Right cardiac atrium (tissue), 5 donors: ENCODE results near the gene GNAS-AS1. TPM values are rescaled to one million over a fixed set of nuclear protein-coding genes. Genes with fewer than 3 reads are reported as not detected.

Experiments used
- ATAC-seq, 2 donors: fragments of 200-7000 bp; cut with Tn5 transposase; one replicate each; pipeline versions ENCODE4 v1.8.0 to v1.9.1; 2020; ENCODE audit warnings: moderate library complexity in 2 of 2, mild to moderate bottlenecking in 1 of 2
- DNase-seq, 3 donors: peaks; one replicate each; pipeline ENCODE4 v3.0.0-alpha.2; 2020
- H3K27ac ChIP-seq: one replicate; pipeline ENCODE4 v1.5.1; 2013; ENCODE audit warnings: mild to moderate bottlenecking, low read length, control low read depth, moderate library complexity
- H3K27me3 ChIP-seq: one replicate; pipeline ENCODE4 v1.6.1; 2013; ENCODE audit not compliant: control insufficient read depth, insufficient read depth
- H3K4me1 ChIP-seq: one replicate; pipeline ENCODE4 v1.6.1; 2013; ENCODE audit warnings: low read length; ENCODE audit not compliant: control insufficient read depth, insufficient read depth
- H3K4me3 ChIP-seq: one replicate; pipeline ENCODE4 v1.5.1; 2013; ENCODE audit warnings: low read length, control low read depth
- H3K9me3 ChIP-seq: one replicate; pipeline ENCODE4 v1.6.1; 2013; ENCODE audit warnings: low read length; ENCODE audit not compliant: control insufficient read depth
- WGBS: extraction: QIAGEN DNeasy Blood & Tissue Kit; methylation state at CpG from one replicate; pipeline ENCODE4 v1.1.7; 2013; 5-methylcytosine and 5-hydroxymethylcytosine counted together
- intact Hi-C, 4 donors: fragments of 100-400 bp; cut with DNase I; formaldehyde crosslinking; loops; one replicate each; pipeline versions ENCODE4 v1.11.0 to v1.14.0; 2022 to 2023
- microRNA-seq, 2 donors: library from miRNA; unstranded; fragments of <30 nt; microRNA quantifications; one replicate each; pipeline ENCODE4 v1.2.0, GENCODE V29; 2020 to 2021
- polyA plus RNA-seq: library from polyadenylated mRNA; stranded (reverse); fragments of 200-250 nt; gene quantifications from one replicate; pipeline ENCODE4 v1.2.3, GENCODE V29; 2013
- total RNA-seq, 4 donors: library from RNA; stranded (reverse); fragmentation: NEBNext Ultra II Directional; extraction: Animal tissue kit (Norgen Biotek cat#: 25700); gene quantifications; one replicate each; pipeline ENCODE4 v1.2.1, GENCODE V29; 2021
- donor health status: healthy with polysubstance abuse.
- donor health status: DM: no; HTN: yes; CAD: no.
- donor health status: DM: no; HTN: no; CAD: no.
- donor health status: DM: no; HTN: yes; CAD: no; lungs with severe emphysema.
- donor health status: DM: yes; HTN: yes; CAD: no.

Gene GNAS-AS1
- total and polyA plus RNA-seq, 5 donors, result 0.32 to 0.74 (median 0.50) TPM

- ATAC-seq (no peak), DNase-seq (no peak)
- H3K9me3 ChIP-seq, result no peaks in the 10 kb centered on the region
- 85% methylated on average over 7 of the region's 7 CpGs for WGBS
- no peaks in the 10 kb centered on the region for H3K27me3 ChIP-seq
- H3K27ac ChIP-seq, result no peak overlapping the region
- no peak overlapping the region for H3K4me3 ChIP-seq
- H3K4me1 ChIP-seq, result no peaks in the 10 kb centered on the region
- intact Hi-C loops, result no loop called here
These were observed 73.0 kb downstream of the GNAS-AS1 start for GRCh38 chr20:58777657-58778056.

- no peaks in the 10 kb centered on the region for H3K27me3 ChIP-seq
- H3K4me3 ChIP-seq, result no peak overlapping the region
- no peaks in the 10 kb centered on the region for H3K9me3 ChIP-seq
- no peak for DNase-seq
- H3K4me1 ChIP-seq, result no peaks in the 10 kb centered on the region
- intact Hi-C loops, result no loop called here
- no peak overlapping the region for H3K27ac ChIP-seq
- no peak for ATAC-seq
- 80% methylated on average over 3 of the region's 3 CpGs for WGBS
These were observed 74.6 kb downstream of the GNAS-AS1 start for GRCh38 chr20:58776109-58776508.

GRCh38 chr20:58775371-58775770, 75.3 kb downstream of the GNAS-AS1 start:
- 85% methylated on average over 8 of the region's 8 CpGs for WGBS
- intact Hi-C loops, result no loop called here
- ATAC-seq (no peak), DNase-seq (no peak)
- no peaks in the 10 kb centered on the region for H3K27me3 ChIP-seq
- no peak overlapping the region for H3K4me3 ChIP-seq
- H3K27ac ChIP-seq, result no peak overlapping the region
- no peaks in the 10 kb centered on the region for H3K4me1 ChIP-seq
- no peaks in the 10 kb centered on the region for H3K9me3 ChIP-seq

GRCh38 chr20:58774667-58775263, 75.9 kb downstream of the GNAS-AS1 start:
- Histone ChIP-seq H3K4me1 (no peaks in the 10 kb centered on the region), H3K27me3 (no peaks in the 10 kb centered on the region), H3K27ac (no peak overlapping the region), H3K4me3 (no peak overlapping the region), H3K9me3 (no peaks in the 10 kb centered on the region)
- DNase-seq (no peak), ATAC-seq (no peak)
- WGBS, result 87% methylated on average over 5 of the region's 5 CpGs
- intact Hi-C loops, result no loop called here

- no peaks in the 10 kb centered on the region for H3K27me3 ChIP-seq
- H3K4me1 ChIP-seq, result no peaks in the 10 kb centered on the region
- no peak overlapping the region for H3K4me3 ChIP-seq
- 95% methylated on average over 5 of the region's 5 CpGs for WGBS
- DNase-seq (no peak), ATAC-seq (no peak)
- no peaks in the 10 kb centered on the region for H3K9me3 ChIP-seq
- H3K27ac ChIP-seq, result no peak overlapping the region
- intact Hi-C loops, result no loop called here
These were observed 76.5 kb downstream of the GNAS-AS1 start for GRCh38 chr20:58774214-58774613.

GRCh38 chr20:58772786-58773185, 77.9 kb downstream of the GNAS-AS1 start:
- Histone ChIP-seq H3K27me3 (no peaks in the 10 kb centered on the region), H3K4me1 (no peaks in the 10 kb centered on the region), H3K4me3 (no peak overlapping the region), H3K9me3 (no peaks in the 10 kb centered on the region), H3K27ac (no peak overlapping the region)
- intact Hi-C loops, result no loop called here
- ATAC-seq, result no peak
- no peak for DNase-seq
- WGBS, result 43% methylated on average over 6 of the region's 6 CpGs

Small RNA genes lying within 50 kb of the gene (microRNA-seq; reads per million reads assigned to microRNA genes)
- gene MIR298, result 0 reads per million in 2 donors

Other genes with a start within 250 kb of the GNAS-AS1 start
- 10 to 100 TPM; 28.0 to 35.0 (median 33.3) TPM for gene STX16, start 199.6 kb downstream of the GNAS-AS1 start, total RNA-seq
- gene STX16, start 199.6 kb downstream of the GNAS-AS1 start, polyA plus RNA-seq, result 28.8 TPM
- gene NPEPL1, start 158.1 kb downstream of the GNAS-AS1 start, total RNA-seq, result 10 to 100 TPM; 22.0 to 28.8 (median 23.0) TPM
- 26.1 TPM for gene NPEPL1, start 158.1 kb downstream of the GNAS-AS1 start, polyA plus RNA-seq
- gene GNAS, start 1.8 kb upstream of the GNAS-AS1 start, total RNA-seq, result 1,000 to 10,000 TPM; 1,230 to 1,665 (median 1,377) TPM
- 1,885 TPM for gene GNAS, start 1.8 kb upstream of the GNAS-AS1 start, polyA plus RNA-seq
- 10 to 100 TPM; 26.4 to 33.0 (median 28.9) TPM for gene NELFCD, start 130.4 kb upstream of the GNAS-AS1 start, total RNA-seq
- 19.2 TPM for gene NELFCD, start 130.4 kb upstream of the GNAS-AS1 start, polyA plus RNA-seq
- 100 to 1,000 TPM; 136 to 166 (median 142) TPM for gene CTSZ, start 156.4 kb upstream of the GNAS-AS1 start, total RNA-seq
- gene CTSZ, start 156.4 kb upstream of the GNAS-AS1 start, polyA plus RNA-seq, result 149 TPM
- gene TUBB1, start 168.5 kb upstream of the GNAS-AS1 start, total RNA-seq, result under 1 TPM in 3 of 4 donors, not detected in 1; 0.11 to 0.17 (median 0.12) TPM
- gene TUBB1, start 168.5 kb upstream of the GNAS-AS1 start, polyA plus RNA-seq, result 0.09 TPM
- 100 to 1,000 TPM; 109 to 131 (median 121) TPM for gene ATP5F1E, start 181.4 kb upstream of the GNAS-AS1 start, total RNA-seq
- 131 TPM for gene ATP5F1E, start 181.4 kb upstream of the GNAS-AS1 start, polyA plus RNA-seq
- gene PRELID3B, start 191.9 kb upstream of the GNAS-AS1 start, total RNA-seq, result 10 to 100 TPM; 32.1 to 49.0 (median 41.3) TPM
- gene PRELID3B, start 191.9 kb upstream of the GNAS-AS1 start, polyA plus RNA-seq, result 18.3 TPM